Ishikawa (cell line): Measurements from ENCODE around the gene SMPDL3B.

ENCODE experiments used
- CEBPB ChIP-seq: IDR thresholded peaks from 2 replicates; pipeline ENCODE4 v1.6.1; 2012
- CREB1 ChIP-seq: IDR thresholded peaks from 2 replicates; pipeline ENCODE4 v1.6.1; 2012; ENCODE audit warnings: low read depth
- EGR1 ChIP-seq: IDR thresholded peaks from 2 replicates; pipeline ENCODE4 v1.6.1; 2012
- EP300 ChIP-seq: IDR thresholded peaks from 2 replicates; pipeline ENCODE4 v1.6.1; 2012; ENCODE audit warnings: borderline replicate concordance
- FOXM1 ChIP-seq: IDR thresholded peaks from 2 replicates; pipeline ENCODE4 v1.6.1; 2012; ENCODE audit warnings: low read depth, borderline replicate concordance
- MAX ChIP-seq: IDR thresholded peaks from 2 replicates; pipeline ENCODE4 v1.6.1; 2012
- NFIC ChIP-seq: IDR thresholded peaks from 2 replicates; pipeline ENCODE4 v1.6.1; 2012
- RAD21 ChIP-seq: IDR thresholded peaks from 2 replicates; pipeline ENCODE4 v1.6.1; 2012; ENCODE audit warnings: low read depth
- REST ChIP-seq: IDR thresholded peaks from 2 replicates; pipeline ENCODE4 v1.6.1; 2012; ENCODE audit warnings: low read depth, mild to moderate bottlenecking
- TAF1 ChIP-seq: IDR thresholded peaks from 2 replicates; pipeline ENCODE4 v1.6.1; 2012; ENCODE audit warnings: low read depth, mild to moderate bottlenecking
- TCF12 ChIP-seq: IDR thresholded peaks from 2 replicates; pipeline ENCODE4 v1.6.1; 2012; ENCODE audit warnings: low read depth
- TEAD4 ChIP-seq: IDR thresholded peaks from 2 replicates; pipeline ENCODE4 v1.6.1; 2012
- USF1 ChIP-seq: IDR thresholded peaks from 2 replicates; pipeline ENCODE4 v1.6.1; 2012
- YY1 ChIP-seq: IDR thresholded peaks from 2 replicates; pipeline ENCODE4 v1.6.1; 2012; ENCODE audit warnings: low read depth
- ZBTB7A ChIP-seq: IDR thresholded peaks from 2 replicates; pipeline ENCODE4 v1.6.1; 2012; ENCODE audit warnings: low read depth

Gene SMPDL3B

GRCh38 chr1:27970401-27970800 is 35.6 kb downstream of the SMPDL3B start:
- no peak for TF ChIP-seq USF1
- TF ChIP-seq TEAD4: no peak
- no peak for TF ChIP-seq MAX
- no peak for TF ChIP-seq EGR1
- no peak for TF ChIP-seq CREB1
- no peak for TF ChIP-seq EP300
- TF ChIP-seq ZBTB7A: no peak
- no peak for TF ChIP-seq NFIC
- TF ChIP-seq TCF12: no peak
- TF ChIP-seq FOXM1: no peak
- TF ChIP-seq TAF1: no peak

GRCh38 chr1:27971674-27972073 is 36.9 kb downstream of the SMPDL3B start:
- TF ChIP-seq NFIC (no peak), CREB1 (no peak)

- no peak for TF ChIP-seq CREB1
- no peak for TF ChIP-seq YY1
- no peak for TF ChIP-seq RAD21
- TF ChIP-seq USF1: no peak
These were observed 37.3 kb downstream of the SMPDL3B start for GRCh38 chr1:27972141-27972540.

- TF ChIP-seq USF1: no peak
- no peak for TF ChIP-seq EP300
- no peak for TF ChIP-seq ZBTB7A
- TF ChIP-seq EGR1: no peak
- no peak for TF ChIP-seq FOXM1
- TF ChIP-seq CREB1: no peak
- TF ChIP-seq MAX: no peak
- TF ChIP-seq RAD21: no peak
These were observed 39.1 kb downstream of the SMPDL3B start for GRCh38 chr1:27973771-27974416.

GRCh38 chr1:27974417-27974781 is 39.6 kb downstream of the SMPDL3B start:
- TF ChIP-seq EGR1 (no peak), NFIC (no peak), ZBTB7A (no peak), TCF12 (no peak), RAD21 (no peak), FOXM1 (no peak), CEBPB (no peak), TEAD4 (no peak), EP300 (no peak), REST (no peak), CREB1 (no peak), MAX (no peak), YY1 (no peak), USF1 (no peak)

- no peak for TF ChIP-seq FOXM1
- peak; percentile 61 for TF ChIP-seq RAD21
- TF ChIP-seq TCF12: no peak
These were observed 44.5 kb downstream of the SMPDL3B start for GRCh38 chr1:27979151-27979858.

- TF ChIP-seq REST (no peak), TCF12 (no peak), RAD21 (no peak), CREB1 (no peak), TEAD4 (no peak), TAF1 (no peak), CEBPB (no peak), YY1 (no peak), FOXM1 (no peak), ZBTB7A (no peak), NFIC (no peak), EGR1 (no peak), EP300 (no peak)
These were observed 45.0 kb downstream of the SMPDL3B start for GRCh38 chr1:27979859-27980201.
